ENCODE measurements around the gene NCMAP.
A peak's percentile ranks its signal among the peaks of the same experiment; 100 is the strongest.
"Not testable (repeated sequence)": the region's sequence is repeated elsewhere in the genome, so short reads cannot be mapped to it uniquely, and the experiment has no call there.

DNA sequence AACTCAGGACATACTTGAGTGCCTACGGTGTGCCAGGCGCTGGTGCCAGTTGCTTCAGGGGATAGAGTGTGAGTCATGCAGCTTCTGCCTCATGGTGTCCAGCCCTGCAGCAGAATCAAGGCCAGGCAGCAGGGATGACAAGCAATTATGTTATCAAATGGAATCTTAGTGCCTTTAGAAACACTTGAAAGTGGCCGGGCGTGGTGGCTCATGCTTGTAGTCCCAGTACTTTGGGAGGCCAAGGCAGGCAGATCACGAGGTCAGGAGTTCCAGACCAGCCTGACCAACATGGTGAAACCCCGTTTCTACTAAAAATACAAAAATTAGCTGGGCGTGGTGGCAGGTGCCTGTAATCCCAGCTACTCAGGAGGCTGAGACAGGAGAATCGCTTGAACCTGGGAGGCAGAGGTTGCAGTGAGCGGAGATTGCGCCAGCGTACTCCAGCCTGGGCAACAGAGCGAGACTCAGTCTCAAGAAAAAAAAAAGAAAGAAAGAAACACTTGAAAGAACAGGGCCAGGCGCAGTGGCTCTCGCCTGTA lies 40.1 kb upstream of the NCMAP start:
- peak; percentile 40 for TF ChIP-seq JUND (IDR thresholded peaks at IDR 0.05)
- TF ChIP-seq, protein P1, sequence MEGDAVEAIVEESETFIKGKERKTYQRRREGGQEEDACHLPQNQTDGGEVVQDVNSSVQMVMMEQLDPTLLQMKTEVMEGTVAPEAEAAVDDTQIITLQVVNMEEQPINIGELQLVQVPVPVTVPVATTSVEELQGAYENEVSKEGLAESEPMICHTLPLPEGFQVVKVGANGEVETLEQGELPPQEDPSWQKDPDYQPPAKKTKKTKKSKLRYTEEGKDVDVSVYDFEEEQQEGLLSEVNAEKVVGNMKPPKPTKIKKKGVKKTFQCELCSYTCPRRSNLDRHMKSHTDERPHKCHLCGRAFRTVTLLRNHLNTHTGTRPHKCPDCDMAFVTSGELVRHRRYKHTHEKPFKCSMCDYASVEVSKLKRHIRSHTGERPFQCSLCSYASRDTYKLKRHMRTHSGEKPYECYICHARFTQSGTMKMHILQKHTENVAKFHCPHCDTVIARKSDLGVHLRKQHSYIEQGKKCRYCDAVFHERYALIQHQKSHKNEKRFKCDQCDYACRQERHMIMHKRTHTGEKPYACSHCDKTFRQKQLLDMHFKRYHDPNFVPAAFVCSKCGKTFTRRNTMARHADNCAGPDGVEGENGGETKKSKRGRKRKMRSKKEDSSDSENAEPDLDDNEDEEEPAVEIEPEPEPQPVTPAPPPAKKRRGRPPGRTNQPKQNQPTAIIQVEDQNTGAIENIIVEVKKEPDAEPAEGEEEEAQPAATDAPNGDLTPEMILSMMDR (IDR thresholded peaks at IDR 0.05) = not testable (repeated sequence)

Data from SK-N-SH (cell line).